Mucosa of rectum (tissue), 2 donors: Measurements from ENCODE around the gene TNFRSF18.

Source experiments
- H3K27ac ChIP-seq, 2 donors: one replicate each; pipeline ENCODE4 v1.7.0; 2013; ENCODE audit warnings: inconsistent platforms in 2 of 2, low read depth in 2 of 2, low read length in 2 of 2
- H3K27me3 ChIP-seq, 2 donors: one replicate each; pipeline ENCODE4 v1.7.0; 2013; ENCODE audit warnings: low read length in 2 of 2; ENCODE audit not compliant: control insufficient read depth in 2 of 2, insufficient read depth in 2 of 2
- H3K36me3 ChIP-seq, 2 donors: one replicate each; pipeline ENCODE4 v1.7.0; 2013; ENCODE audit warnings: low read length in 2 of 2; ENCODE audit not compliant: control insufficient read depth in 2 of 2, insufficient read depth in 2 of 2
- H3K4me1 ChIP-seq, 2 donors: one replicate each; pipeline ENCODE4 v1.7.0; 2013; ENCODE audit warnings: low read length in 2 of 2, mild to moderate bottlenecking in 1 of 2; ENCODE audit not compliant: control insufficient read depth in 2 of 2, insufficient read depth in 2 of 2
- H3K4me3 ChIP-seq, 2 donors: one replicate each; pipeline ENCODE4 v1.7.0; 2013; ENCODE audit warnings: low read length in 2 of 2
- H3K9ac ChIP-seq, 2 donors: one replicate each; pipeline ENCODE4 v1.7.0; 2013; ENCODE audit warnings: low read length in 2 of 2, low read depth in 1 of 2, mild to moderate bottlenecking in 1 of 2
- H3K9me3 ChIP-seq, 2 donors: one replicate each; pipeline ENCODE4 v1.7.0; 2013; ENCODE audit warnings: low read length in 2 of 2; ENCODE audit not compliant: control insufficient read depth in 2 of 2
- donor health status: healthy.
- donor health status: Normal muscosa, but diverticular disease.

TNFRSF18 gene

GRCh38 chr1:1221887-1222574 is 15.6 kb upstream of the TNFRSF18 start:
- H3K9ac ChIP-seq, result no peak overlapping the region
- no peaks in the 10 kb centered on the region for H3K9me3 ChIP-seq
- no peak overlapping the region for H3K27ac ChIP-seq
- no peak overlapping the region for H3K4me3 ChIP-seq
- peaks cover 57 to 63% of the 10 kb centered on the region in 2 donors for H3K36me3 ChIP-seq
- H3K27me3 ChIP-seq, result no peaks in the 10 kb centered on the region
- H3K4me1 ChIP-seq, result no peaks in the 10 kb centered on the region

- Histone ChIP-seq H3K27me3 (no peaks in the 10 kb centered on the region), H3K27ac (no peak overlapping the region), H3K9ac (no peak overlapping the region), H3K4me1 (no peaks in the 10 kb centered on the region), H3K4me3 (no peak overlapping the region), H3K36me3 (peaks cover 55 to 57% of the 10 kb centered on the region in 2 donors), H3K9me3 (no peaks in the 10 kb centered on the region)
Measured at GRCh38 chr1:1220197-1220596, 13.8 kb upstream of the TNFRSF18 start.

DNA sequence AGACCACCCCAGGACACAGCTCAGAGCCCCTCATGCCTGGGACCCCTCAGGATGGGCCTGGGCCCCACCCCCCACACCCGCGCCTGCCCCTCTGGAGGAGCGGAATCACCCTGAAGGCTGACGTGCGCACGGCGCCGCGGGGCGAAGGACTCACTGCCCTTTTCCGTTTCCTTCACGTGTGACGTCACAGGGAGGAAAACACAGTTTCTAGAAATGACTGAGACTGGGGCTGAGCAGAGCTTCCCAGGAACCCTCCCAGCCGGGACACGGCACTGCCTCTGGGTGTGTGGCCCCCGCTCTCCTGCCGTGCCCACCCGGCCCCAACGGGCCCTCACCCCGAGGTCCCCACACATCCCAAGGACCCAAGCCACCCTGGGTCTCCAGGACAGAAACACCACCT is 12.9 kb upstream of the TNFRSF18 start:
- Histone ChIP-seq H3K27me3 (no peaks in the 10 kb centered on the region), H3K9me3 (no peaks in the 10 kb centered on the region), H3K36me3 (peaks cover 48 to 57% of the 10 kb centered on the region in 2 donors), H3K27ac (no peak overlapping the region), H3K4me1 (no peaks in the 10 kb centered on the region), H3K9ac (no peak overlapping the region), H3K4me3 (no peak overlapping the region)

DNA sequence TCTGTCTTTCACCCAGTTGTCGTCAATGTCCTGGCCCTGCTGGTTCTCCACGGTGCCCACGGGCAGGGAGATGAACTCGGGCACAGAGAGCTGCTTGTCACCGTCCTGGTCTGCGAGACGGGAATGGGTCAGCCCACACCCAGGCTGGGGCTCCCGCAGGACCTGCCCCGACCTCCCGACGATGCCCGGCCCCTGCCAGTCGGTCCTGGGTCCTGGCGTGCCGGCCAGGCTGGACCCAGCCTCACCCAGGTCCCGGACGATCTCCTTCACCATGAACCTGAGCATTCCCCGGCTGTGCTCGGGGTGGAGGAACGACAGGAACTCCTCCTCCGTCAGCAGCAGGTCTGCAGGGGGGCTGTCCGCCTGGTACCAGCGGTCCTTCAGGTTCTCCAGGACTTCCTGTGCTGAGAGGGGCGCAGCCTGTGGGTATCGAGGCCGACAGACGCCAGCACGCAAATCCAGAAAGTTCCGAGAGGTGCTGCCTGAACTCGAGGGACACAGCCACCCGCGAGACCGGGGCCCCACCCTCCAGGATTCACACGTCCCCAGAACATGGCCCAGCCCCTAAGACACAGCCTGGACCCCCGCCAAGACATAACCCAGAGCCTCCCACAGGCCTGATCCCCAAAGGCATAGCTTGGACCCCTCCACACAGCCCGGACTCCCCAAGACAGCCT is 12.3 kb upstream of the TNFRSF18 start:
- no peaks in the 10 kb centered on the region for H3K27me3 ChIP-seq
- H3K27ac ChIP-seq, result no peak overlapping the region
- H3K9ac ChIP-seq, result no peak overlapping the region
- H3K4me1 ChIP-seq, result no peaks in the 10 kb centered on the region
- H3K9me3 ChIP-seq, result no peaks in the 10 kb centered on the region
- H3K4me3 ChIP-seq, result no peak overlapping the region
- peaks cover 48 to 57% of the 10 kb centered on the region in 2 donors for H3K36me3 ChIP-seq

GRCh38 chr1:1217621-1218523 is 11.5 kb upstream of the TNFRSF18 start:
- Histone ChIP-seq H3K27me3 (no peaks in the 10 kb centered on the region), H3K9ac (no peak overlapping the region), H3K4me1 (peaks cover 0 to 5% of the 10 kb centered on the region in 2 donors), H3K9me3 (no peaks in the 10 kb centered on the region), H3K27ac (no peak overlapping the region), H3K4me3 (no peak overlapping the region), H3K36me3 (peaks cover 41 to 50% of the 10 kb centered on the region in 2 donors)

GRCh38 chr1:1216770-1217620 is 10.6 kb upstream of the TNFRSF18 start:
- Histone ChIP-seq H3K27ac (peak overlapping the region in 1 of 2 donors; percentile 4), H3K9ac (no peak overlapping the region), H3K9me3 (no peaks in the 10 kb centered on the region), H3K27me3 (no peaks in the 10 kb centered on the region), H3K4me1 (peaks cover 3 to 5% of the 10 kb centered on the region in 2 donors), H3K36me3 (peaks cover 35 to 44% of the 10 kb centered on the region in 2 donors), H3K4me3 (no peak overlapping the region)

GRCh38 chr1:1215881-1216605 is 9.7 kb upstream of the TNFRSF18 start:
- peaks cover 3 to 5% of the 10 kb centered on the region in 2 donors for H3K4me1 ChIP-seq
- H3K36me3 ChIP-seq, result peaks cover 32 to 36% of the 10 kb centered on the region in 2 donors
- H3K4me3 ChIP-seq, result no peak overlapping the region
- peak overlapping the region in 1 of 2 donors; percentile 4 for H3K27ac ChIP-seq
- no peak overlapping the region for H3K9ac ChIP-seq
- H3K9me3 ChIP-seq, result no peaks in the 10 kb centered on the region
- H3K27me3 ChIP-seq, result no peaks in the 10 kb centered on the region

GRCh38 chr1:1215080-1215676 is 8.8 kb upstream of the TNFRSF18 start:
- Histone ChIP-seq H3K27ac (no peak overlapping the region), H3K36me3 (peaks cover 24 to 28% of the 10 kb centered on the region in 2 donors), H3K9ac (no peak overlapping the region), H3K9me3 (no peaks in the 10 kb centered on the region), H3K4me3 (no peak overlapping the region), H3K4me1 (peaks cover 3 to 5% of the 10 kb centered on the region in 2 donors), H3K27me3 (peaks cover 0 to 4% of the 10 kb centered on the region in 2 donors)
